Bronchial epithelial cell (primary cell): ENCODE measurements around the gene PHF3. TPM values are rescaled to one million over a fixed set of nuclear protein-coding genes. Genes with fewer than 3 reads are reported as not detected.

Experiments used
- DNase-seq: peaks from one replicate; pipeline ENCODE4 v3.0.0-alpha.2; 2010; ENCODE audit warnings: low read depth
- FAIRE-seq: peaks from 2 replicates; lab custom pipeline; 2011; peaks lifted over from hg19 to GRCh38; lab: Jason Lieb, UNC
- H3K27me3 ChIP-seq: 2 replicates; pipeline ENCODE4 v1.5.1; 2011; ENCODE audit warnings: low read length; ENCODE audit not compliant: control insufficient read depth, insufficient read depth
- H3K36me3 ChIP-seq: 2 replicates; pipeline ENCODE4 v1.5.1; 2011; ENCODE audit warnings: low read length; ENCODE audit not compliant: control insufficient read depth, insufficient read depth
- H3K4me3 ChIP-seq: 2 replicates; pipeline ENCODE4 v1.5.1; 2011; ENCODE audit warnings: mild to moderate bottlenecking, low read depth, low read length, control low read depth
- CTCF ChIP-seq: IDR thresholded peaks from 2 replicates; pipeline ENCODE4 v1.5.1; 2011; ENCODE audit warnings: mild to moderate bottlenecking, moderate library complexity, low read length, control low read depth, inconsistent platforms; ENCODE audit not compliant: insufficient read depth, severe bottlenecking
- total RNA-seq: library from RNA; depleted of rRNA; stranded (reverse); fragments of >200 nt; gene quantifications from 2 replicates; pipeline ENCODE4 v1.2.1, GENCODE V29; 2014

Gene PHF3
- total RNA-seq, 1 donor from 2014 or later: 36.3 TPM

- TF ChIP-seq CTCF: no peak
- no peak for FAIRE-seq
- H3K36me3 ChIP-seq: no peaks in the 10 kb centered on the region
- no peak for DNase-seq
- no peak overlapping the region for H3K4me3 ChIP-seq
- H3K27me3 ChIP-seq: no peaks in the 10 kb centered on the region
Observed at GRCh38 chr6:63649269-63649668, 13.7 kb downstream of the PHF3 start.

- FAIRE-seq: no peak
- peak; percentile 62 for DNase-seq
- Histone ChIP-seq H3K4me3 (no peak overlapping the region), H3K27me3 (no peaks in the 10 kb centered on the region), H3K36me3 (no peaks in the 10 kb centered on the region)
- no peak for TF ChIP-seq CTCF
Observed at GRCh38 chr6:63649847-63650265, 14.3 kb downstream of the PHF3 start.

- TF ChIP-seq CTCF: no peak
- no peaks in the 10 kb centered on the region for H3K27me3 ChIP-seq
- DNase-seq: no peak
- H3K4me3 ChIP-seq: no peak overlapping the region
- no peaks in the 10 kb centered on the region for H3K36me3 ChIP-seq
- FAIRE-seq: no peak
Observed at GRCh38 chr6:63652980-63653379, 17.4 kb downstream of the PHF3 start.

GRCh38 chr6:63660757-63661156 lies 25.2 kb downstream of the PHF3 start:
- no peak for TF ChIP-seq CTCF
- FAIRE-seq: no peak
- Histone ChIP-seq H3K27me3 (no peaks in the 10 kb centered on the region), H3K36me3 (no peaks in the 10 kb centered on the region), H3K4me3 (no peak overlapping the region)
- DNase-seq: no peak

GRCh38 chr6:63661769-63662168 lies 26.2 kb downstream of the PHF3 start:
- DNase-seq (no peak), FAIRE-seq (no peak)
- no peaks in the 10 kb centered on the region for H3K36me3 ChIP-seq
- TF ChIP-seq CTCF: no peak
- H3K4me3 ChIP-seq: no peak overlapping the region
- no peaks in the 10 kb centered on the region for H3K27me3 ChIP-seq

- no peak for TF ChIP-seq CTCF
- Histone ChIP-seq H3K4me3 (no peak overlapping the region), H3K27me3 (no peaks in the 10 kb centered on the region), H3K36me3 (no peaks in the 10 kb centered on the region)
- FAIRE-seq: no peak
- DNase-seq: peak; percentile 86
Observed at GRCh38 chr6:63663147-63663955, 27.7 kb downstream of the PHF3 start.
